Stimulated activated CD8-positive, alpha-beta memory T cell treated with anti-CD3 and anti-CD28 coated beads, Interleukin-7, amount 100 ng/mL, for 48 hours (primary cell): ENCODE data around the gene LIME1.
"Not testable (repeated sequence)": the region's sequence is repeated elsewhere in the genome, so short reads cannot be mapped to it uniquely, and the experiment has no call there.

Experiments used
- DNase-seq, 2 donors: peaks; one replicate each; pipeline ENCODE4 v3.0.0-alpha.2; 2020; ENCODE audit warnings: low read depth in 1 of 2; ENCODE audit errors: extremely low read depth in 1 of 2

LIME1 gene

DNA sequence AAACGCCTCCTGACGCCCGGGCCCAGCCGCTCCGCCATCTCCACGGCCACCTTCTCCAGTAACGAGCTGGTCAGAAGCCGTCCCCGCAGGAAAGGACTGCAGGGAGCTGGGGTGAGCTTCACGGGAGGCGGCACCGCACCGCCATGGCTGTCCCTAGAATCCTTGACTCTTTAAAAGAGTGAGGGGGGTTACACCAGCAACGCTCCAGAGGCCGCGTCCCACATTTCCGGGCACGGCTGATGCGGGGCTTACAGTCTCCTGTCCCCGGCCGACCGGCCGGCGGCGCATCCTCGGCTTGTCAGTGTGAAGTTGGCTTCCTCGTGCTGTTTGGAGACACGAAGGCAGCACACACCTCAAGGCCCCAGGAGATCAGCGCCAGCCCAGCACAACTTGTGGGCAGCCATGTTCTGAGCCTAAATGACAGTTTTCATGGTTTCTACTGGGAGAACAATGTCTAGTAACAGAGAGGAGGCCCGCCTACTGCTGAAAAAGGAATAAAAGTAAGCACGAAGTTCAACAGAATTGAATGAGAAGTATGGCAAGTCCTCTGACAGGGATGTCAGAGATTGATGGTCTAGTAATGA, 33.5 kb downstream of the LIME1 start:
- no peak for DNase-seq

DNA sequence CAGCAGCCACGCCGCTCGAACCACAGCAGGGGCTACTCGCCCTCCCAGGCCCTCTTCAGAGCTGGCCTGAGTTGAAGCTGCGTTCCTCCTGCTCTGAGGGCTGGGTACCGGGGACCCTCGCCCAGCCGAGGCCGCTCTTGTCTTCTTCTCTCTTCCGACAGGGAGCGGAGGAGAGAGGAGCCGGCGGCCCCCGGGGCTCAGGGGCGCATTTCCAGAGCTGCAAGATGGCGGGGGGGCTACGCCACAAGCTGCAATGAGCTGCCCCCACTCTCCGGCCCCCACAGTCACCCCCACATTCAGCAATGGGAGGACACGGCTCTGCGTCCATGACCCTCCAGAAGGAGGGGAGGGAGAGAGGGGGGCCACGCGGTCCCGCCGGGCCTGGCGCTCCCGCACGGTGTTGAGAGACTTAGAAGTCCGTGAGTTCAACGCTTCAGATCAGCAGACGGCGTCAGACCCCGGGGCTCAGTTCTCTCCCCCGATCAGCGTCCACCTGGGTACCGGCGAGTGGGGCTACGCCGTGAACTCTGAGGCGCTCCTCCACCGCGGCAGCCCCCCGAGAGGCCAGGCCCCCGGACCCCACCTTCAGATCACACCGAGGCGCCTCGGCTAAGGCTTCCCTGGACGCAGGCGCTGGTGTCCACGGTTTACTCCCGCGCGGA, 34.7 kb downstream of the LIME1 start:
- no peak for DNase-seq

DNA sequence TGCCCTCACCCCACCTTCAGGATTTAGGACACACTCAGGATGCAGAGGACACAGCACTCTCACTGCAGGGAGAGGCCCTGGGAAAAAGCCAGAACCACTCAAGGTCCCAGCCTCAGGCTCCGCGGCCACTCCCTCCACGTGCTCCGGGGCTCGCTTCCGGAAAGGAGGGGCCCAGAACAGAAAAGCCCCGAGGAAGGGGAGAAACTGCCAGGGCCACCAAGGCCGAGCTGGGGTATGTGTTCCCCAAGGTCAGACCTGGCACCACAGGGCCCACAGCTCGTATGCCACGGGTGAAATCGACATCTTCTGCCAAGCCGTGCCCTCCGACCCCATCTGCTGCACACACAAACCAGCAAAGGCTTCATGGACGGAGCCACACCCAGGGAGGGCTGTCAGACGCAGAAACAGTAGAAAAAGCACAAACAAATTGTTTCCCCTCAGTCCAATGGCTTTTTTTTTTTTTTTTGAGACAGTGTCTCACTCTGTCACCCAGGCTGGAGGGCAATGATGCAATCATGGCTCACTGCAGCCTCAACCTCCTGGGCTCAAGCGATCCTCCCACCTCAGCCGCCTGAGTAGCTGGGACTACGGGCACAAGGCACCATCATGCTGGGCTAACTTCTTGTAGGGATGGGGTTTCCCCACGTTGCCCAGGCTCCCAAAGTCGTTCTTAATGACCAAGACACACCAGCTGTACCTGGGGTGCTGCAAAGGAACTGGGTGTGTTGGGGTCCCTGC, 36.5 kb downstream of the LIME1 start:
- no peak for DNase-seq

DNA sequence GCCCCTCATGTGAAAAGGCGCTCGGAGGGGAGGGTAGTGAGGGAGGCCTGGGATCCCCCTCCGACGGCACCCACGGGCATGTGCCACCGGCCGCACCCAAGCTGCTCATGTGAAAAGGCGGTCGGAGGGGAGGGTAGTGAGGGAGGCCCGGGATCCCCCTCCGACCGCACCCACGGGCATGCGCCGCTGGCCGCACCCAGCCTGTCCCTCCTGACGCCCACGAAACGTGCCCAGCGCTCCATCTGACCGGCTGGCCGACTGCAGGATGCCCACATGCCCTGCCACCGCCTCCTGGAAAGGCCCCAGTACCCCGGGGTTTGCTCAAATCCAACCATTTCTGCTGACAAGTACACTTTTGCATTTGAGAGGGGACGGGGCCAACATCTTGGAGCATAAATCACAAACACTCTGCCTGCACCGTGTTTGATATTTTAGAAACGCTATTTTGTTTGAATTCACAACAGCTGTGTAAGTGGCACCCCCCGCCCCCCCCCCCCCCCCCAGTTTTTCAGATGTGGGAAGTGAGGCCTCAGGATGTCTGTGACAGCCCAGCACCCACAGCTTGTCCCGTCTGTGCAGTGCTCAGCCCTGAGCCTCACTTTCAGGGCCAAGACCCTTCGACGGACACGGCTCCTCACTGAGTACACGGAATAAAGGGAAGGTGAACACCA, 37.2 kb downstream of the LIME1 start:
- no peak for DNase-seq

DNA sequence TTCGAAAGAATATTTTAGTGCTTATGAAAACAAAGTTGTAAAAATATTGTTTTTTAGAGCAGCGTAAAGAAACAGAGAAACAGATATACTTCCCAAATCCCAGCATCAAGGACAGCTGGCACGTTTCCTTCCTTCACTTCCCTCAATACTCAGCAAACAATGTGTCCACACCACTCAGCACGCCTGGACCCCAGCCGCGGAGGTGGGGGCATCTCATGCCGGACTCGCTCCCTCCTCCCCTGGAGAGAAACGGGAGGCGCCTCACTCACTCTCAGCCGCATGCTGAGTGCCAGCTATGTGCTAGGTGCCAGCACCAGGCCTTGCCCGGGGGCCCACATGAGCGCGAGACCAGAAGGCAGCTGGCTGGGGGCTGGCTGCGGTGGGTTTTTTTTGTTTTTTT, 37.8 kb downstream of the LIME1 start:
- DNase-seq: no peak

DNA sequence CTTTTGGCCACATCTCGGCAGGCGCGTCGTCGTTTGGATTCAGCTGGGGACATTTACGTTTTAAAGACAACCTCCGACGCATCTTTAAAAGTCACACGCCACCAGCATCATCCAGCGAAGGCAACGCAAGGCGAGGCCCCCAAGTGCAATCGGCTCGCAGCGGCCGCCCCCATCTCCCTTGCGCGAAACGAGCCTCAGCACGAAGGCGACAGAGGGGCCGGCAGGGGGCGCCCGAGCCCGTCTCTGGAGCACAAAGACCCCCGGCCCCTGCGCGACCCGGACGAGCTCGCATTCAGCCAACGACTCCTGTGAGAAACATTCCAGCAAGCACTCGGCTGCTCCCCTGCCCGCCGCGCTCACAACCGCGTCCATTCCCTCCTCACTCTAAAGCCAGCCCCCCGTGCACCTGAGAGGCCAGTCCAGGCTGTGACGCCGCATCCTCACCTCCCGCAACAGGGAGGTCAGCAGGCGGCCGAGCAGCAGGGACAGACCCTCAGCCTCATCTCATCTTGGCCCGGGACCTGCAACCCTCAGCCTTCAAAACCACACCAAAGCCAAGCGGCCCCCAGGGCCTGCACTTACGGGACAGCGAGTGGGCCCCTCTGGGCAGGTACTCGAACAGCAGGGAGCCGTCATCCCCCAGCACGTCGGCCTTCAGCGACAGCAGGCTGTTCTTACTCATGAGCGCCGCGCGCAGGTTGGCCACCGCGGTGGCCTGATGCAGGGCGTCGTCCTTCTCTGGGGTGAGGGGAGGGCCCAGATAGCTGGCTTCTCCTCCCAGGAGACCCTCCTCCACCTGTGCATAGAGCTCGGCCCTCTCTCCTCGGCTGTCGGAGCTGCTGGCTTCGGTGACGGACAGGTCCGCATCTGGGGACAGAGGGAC, 38.9 kb downstream of the LIME1 start:
- DNase-seq: peak in 1 of 2 donors; percentile 12

DNA sequence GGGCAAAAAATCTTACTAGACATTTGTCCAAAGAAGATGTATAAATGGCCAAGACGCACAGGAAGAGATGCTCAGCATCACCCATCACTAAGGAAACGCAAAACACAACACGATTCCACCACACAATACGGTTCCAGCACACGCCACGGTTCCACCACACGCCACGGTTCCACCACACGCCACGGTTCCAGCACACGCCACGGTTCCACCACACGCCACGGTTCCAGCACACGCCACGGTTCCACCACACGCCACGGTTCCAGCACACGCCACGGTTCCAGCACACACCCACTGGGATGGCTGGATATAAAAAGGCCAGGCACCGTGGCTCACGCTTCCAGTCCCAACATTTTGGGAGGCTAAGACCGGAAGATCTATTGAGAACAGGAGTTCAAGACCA, 40.4 kb downstream of the LIME1 start:
- DNase-seq: not testable (repeated sequence)

DNA sequence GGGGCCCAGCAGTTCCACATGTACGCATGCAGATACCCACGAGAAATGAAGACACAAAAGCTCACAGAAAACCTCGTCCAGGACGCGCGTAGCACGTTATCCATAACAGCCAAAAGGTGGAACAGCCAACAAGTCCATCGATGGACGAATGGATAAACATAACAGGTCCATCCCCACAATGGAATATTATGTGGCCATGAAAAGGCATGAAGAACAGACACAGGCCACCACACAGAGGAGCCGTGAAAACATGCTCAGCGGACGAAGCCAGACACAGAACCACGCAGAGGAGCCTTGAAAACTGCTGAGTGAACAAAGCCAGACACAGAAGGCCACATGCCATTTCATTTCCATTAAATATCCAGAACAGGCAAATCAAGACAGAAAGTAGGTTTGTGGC, 41.1 kb downstream of the LIME1 start:
- no peak for DNase-seq

DNA sequence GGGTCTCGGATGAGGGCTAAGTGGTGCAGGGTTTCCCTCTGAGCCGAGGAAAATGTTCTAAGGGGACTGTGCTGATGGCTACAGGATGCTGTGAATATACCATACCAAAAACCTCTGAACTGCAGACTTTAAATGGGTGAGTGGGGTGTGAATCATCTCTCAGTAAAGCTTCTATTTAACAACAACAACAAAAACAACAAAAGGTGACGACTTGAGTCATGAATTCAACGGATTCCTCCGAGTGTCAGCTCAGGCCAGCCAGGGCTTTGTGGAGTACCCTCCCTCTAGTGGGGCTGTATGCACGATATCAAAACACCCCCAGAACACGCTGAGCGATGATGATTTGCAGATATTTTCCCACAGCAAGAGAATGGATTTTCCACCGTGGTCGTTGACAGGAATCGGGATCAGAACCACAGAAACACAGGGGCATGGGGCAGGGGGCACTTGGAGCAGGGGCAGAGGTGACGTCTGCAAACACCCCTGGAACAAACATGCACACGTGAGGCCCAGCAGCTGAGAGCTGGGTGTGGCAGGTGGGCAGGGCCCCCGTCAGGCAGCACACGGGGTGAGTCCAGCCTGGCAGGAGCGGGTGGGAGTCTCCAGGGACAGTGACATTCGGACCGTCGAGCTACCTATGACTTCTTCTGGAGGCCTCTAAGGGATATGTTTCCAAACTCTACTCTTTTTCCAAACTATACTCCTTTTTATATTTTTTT, 41.7 kb downstream of the LIME1 start:
- DNase-seq: no peak

DNA sequence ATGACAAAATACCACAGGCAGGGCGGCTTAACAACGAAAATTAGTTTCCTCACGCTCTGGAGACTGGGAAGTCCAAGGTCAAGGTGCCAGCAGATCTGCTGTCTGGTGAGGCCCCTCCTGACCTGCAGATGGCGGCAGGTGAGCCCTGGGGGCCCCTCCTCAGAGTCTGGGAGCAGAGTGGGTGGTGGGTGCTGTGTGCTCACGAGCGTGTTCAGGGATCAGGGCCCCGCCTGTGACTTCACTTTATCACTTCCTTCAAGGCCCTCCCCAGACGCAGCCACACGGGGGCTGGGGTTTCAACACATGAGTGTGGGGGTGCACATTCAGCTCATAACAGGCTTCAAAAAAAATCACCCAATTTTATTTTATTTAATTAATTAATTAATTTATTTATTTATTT, 42.4 kb downstream of the LIME1 start:
- DNase-seq: no peak

DNA sequence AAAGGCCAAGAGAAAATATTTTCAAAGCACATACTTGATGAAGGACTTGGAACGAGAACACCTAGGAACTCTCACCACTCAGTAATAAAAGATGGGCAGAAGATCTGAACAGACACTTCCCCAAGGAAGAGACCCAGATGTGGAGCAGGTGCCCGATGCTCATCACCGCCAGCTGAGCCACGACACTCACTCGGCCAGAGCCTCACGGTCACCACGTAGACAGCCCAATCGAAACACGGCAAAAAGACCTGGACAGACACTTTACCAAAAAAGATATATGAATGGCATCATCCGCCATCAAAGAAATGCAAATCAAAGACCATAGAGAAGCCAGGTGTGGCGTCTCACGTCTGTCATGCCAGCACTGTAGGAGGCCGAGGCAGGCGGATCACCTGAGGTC, 44.7 kb downstream of the LIME1 start:
- DNase-seq: no peak

DNA sequence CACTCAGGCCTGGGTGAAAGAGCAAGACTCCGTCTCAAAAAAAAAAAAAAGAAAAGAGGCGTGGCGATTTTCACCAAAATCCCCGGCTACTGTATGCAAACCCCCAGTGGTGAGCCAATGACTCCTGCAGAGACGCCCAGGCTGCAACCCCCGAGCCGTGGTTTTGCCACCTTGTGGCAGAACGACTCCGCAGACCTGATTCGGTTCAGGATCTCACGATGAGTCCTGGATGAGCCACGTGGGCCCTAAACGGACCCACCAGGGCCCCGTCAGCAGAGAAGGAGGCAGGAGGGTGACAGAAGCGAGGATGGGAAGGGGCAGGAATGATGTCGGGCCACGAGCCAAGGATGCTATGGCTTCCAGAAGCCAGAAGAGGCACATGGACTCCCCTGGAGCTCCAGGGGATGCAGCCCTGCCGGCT, 45.6 kb downstream of the LIME1 start:
- peak; percentile 28 to 31 for DNase-seq

DNA sequence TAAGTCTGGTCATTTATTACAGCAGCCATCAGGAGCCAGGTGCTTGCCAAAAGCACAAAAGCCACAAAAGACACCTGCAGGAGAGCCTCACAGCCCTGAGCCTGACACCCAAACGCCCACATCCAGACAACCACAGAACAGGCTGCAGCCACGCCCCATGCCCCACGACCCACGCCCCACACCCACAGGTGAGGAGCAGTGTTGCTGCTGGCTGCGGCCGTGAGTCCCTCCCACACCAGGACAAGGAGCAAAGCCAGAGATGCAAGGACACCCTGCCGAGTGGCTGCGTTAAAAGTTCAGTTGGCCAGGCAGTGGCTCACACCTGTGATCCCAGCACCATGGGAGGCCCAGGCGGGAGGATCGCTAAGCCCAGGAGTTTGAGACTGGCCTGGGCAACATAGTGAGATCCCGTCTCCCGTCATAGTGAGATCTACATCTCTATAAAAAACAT, 46.1 kb downstream of the LIME1 start:
- DNase-seq: no peak

DNA sequence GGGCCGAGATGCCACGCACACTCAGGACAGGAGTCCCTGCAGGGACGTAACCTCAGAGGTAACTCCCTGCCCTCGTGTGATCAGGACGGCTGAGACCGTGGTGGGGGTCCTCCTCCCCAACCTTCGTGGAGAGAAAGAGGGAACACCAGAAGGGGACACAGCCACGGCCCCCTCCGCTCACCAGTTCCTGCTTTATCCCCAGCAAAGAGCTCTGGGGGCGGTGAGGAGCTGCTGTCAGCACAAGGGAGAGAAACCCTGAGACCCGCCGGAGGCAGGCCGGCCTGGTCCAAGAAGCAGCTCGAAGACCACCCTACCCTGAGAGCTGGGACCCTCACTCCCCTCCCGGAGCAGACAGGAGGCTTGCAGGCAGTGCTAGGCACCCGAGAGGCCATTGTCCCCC, 47.5 kb downstream of the LIME1 start:
- no peak for DNase-seq

DNA sequence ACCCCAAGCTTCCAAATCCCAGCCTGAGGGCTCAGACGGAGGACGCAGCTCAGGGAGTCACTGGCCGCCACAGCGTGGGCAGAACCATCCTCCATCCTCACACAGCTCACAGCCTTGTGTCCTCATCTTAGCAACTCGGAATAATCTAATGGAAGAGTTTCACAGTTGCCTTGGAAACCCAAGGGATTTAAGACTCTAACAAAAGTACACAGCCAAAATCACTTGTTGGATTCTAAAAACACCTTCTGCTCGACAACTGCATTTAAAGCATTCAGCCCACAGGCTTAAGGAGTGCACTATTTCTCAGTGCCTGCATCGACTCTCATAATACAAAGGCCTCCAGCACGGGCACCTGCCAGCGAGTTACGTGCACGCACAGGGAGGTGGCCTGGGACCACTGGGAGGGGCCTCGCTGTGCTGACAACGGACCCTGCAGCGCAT, 49.2 kb downstream of the LIME1 start:
- no peak for DNase-seq

DNA sequence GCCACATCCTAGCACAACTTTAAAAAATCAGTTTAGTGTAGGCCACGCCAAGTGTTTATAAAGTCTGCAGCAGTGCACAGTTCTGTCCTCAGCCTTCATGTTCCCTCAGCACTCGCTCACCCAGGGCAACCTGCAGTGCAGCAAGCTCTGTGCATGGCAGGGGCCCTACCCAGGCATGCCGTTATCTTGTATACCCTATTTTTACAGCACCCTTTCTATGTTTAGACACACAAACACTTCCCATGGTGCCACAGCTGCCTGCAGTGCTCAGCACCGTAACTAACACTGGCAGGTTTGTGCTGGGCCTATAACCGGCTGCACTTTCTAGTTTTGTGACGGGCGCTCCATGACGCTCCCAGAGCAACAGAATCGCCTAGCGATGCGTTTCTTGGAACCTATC, 50.8 kb downstream of the LIME1 start:
- DNase-seq: no peak

DNA sequence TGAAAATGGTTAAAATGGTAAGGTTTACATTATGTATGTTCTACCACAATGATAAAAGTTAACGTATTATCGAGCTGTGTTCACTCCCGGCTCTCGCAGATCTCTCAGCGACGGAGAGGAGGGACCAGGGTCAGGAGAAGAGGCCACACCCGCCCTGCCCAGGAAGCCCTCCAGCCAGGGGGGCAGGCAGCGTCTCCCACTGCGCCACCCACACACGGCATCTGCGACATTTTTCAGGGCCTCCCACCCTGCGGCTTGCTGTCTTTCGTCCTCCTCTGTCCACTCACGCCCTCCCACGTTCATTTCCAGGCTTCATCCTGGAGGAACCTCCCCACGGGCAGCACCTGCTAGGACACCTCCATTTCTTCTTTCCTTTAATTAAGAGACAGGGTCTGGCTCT, 51.3 kb downstream of the LIME1 start:
- DNase-seq: no peak
